HL-60 (cell line): Measurements from ENCODE around the gene MAGI2.

Experiments used
- DNase-seq, 2 experiments: peaks; one replicate each; pipeline ENCODE4 v3.0.0-alpha.2; 2010 to 2020; ENCODE audit warnings: low read depth in 1 of 2, low spot score in 1 of 2
- H3K27ac ChIP-seq: fragments of 250-450 bp; sonication (Bioruptor Pico); replicated peaks from 2 replicates; pipeline ENCODE4 v1.5.1; 2020; ENCODE audit warnings: mild to moderate bottlenecking, moderate library complexity
- H3K27me3 ChIP-seq: fragments of 250-450 bp; sonication (Bioruptor Pico); 2 replicates; pipeline ENCODE4 v1.5.1; 2021; ENCODE audit warnings: mild to moderate bottlenecking, moderate library complexity; ENCODE audit not compliant: insufficient read depth, poor library complexity, severe bottlenecking
- H3K4me3 ChIP-seq: replicated peaks from 2 replicates; pipeline ENCODE4 v1.5.1; 2011; ENCODE audit warnings: mild to moderate bottlenecking, control low read depth, low read length; ENCODE audit not compliant: insufficient read depth
- CTCF ChIP-seq: IDR thresholded peaks from one replicate; pipeline ENCODE4 v1.5.1; 2011; ENCODE audit warnings: low read length, control low read depth, inconsistent platforms; ENCODE audit not compliant: insufficient read depth
- GABPA ChIP-seq: IDR thresholded peaks from 2 replicates; pipeline ENCODE4 v1.6.1; 2012; ENCODE audit warnings: low read depth
- POLR2AphosphoS5 ChIP-seq: IDR thresholded peaks from 2 replicates; pipeline ENCODE4 v1.6.1; 2012; ENCODE audit warnings: low read depth
- REST ChIP-seq: IDR thresholded peaks from 2 replicates; pipeline ENCODE4 v1.6.1; 2012; ENCODE audit warnings: low read depth; ENCODE audit not compliant: insufficient replicate concordance
- SPI1 ChIP-seq: IDR thresholded peaks from 2 replicates; pipeline ENCODE4 v1.6.1; 2012; ENCODE audit warnings: low read depth, mild to moderate bottlenecking, borderline replicate concordance

MAGI2 gene

GRCh38 chr7:78463039-78463438, 990.4 kb downstream of the MAGI2 start:
- no peak for DNase-seq
- H3K4me3 ChIP-seq, result no peak overlapping the region
- no peaks in the 10 kb centered on the region for H3K27me3 ChIP-seq
- TF ChIP-seq POLR2AphosphoS5 (no peak), SPI1 (no peak), CTCF (no peak), GABPA (no peak), REST (no peak)
- H3K27ac ChIP-seq, result no peak overlapping the region

- TF ChIP-seq GABPA (no peak), SPI1 (no peak), REST (no peak), CTCF (no peak), POLR2AphosphoS5 (no peak)
- Histone ChIP-seq H3K27ac (no peak overlapping the region), H3K4me3 (no peak overlapping the region), H3K27me3 (no peaks in the 10 kb centered on the region)
- no peak for DNase-seq
Observed at GRCh38 chr7:78450706-78451105, 1002.8 kb downstream of the MAGI2 start.

- Histone ChIP-seq H3K4me3 (no peak overlapping the region), H3K27me3 (no peaks in the 10 kb centered on the region), H3K27ac (no peak overlapping the region)
- TF ChIP-seq SPI1 (no peak), POLR2AphosphoS5 (no peak), REST (no peak), CTCF (no peak), GABPA (no peak)
- DNase-seq, result no peak
Observed at GRCh38 chr7:78448911-78449310, 1004.6 kb downstream of the MAGI2 start.
